SK-N-SH treated with all-trans-retinoic acid at 6 μM for 48 hours (cell line): ENCODE measurements around the gene TARBP1.

Experiments used
- CREB5 ChIP-seq: fragments of 250-450 bp; sonication (Bioruptor Pico); IDR thresholded peaks from 2 replicates; pipeline ENCODE4 v1.5.1; 2020; ENCODE audit warnings: low read depth, mild to moderate bottlenecking, moderate library complexity
- CSDC2 ChIP-seq: fragments of 250-450 bp; sonication (Bioruptor Pico); IDR thresholded peaks from 2 replicates; pipeline ENCODE4 v1.5.0; 2020; ENCODE audit warnings: mild to moderate bottlenecking, moderate library complexity
- GLIS3 ChIP-seq: fragments of 250-450 bp; sonication (Bioruptor Pico); IDR thresholded peaks from 2 replicates; pipeline ENCODE4 v1.5.0; 2020; ENCODE audit warnings: mild to moderate bottlenecking, moderate library complexity
- PATZ1 ChIP-seq: fragments of 250-450 bp; sonication (Bioruptor Pico); IDR thresholded peaks from 2 replicates; pipeline ENCODE4 v1.8.0; 2020; ENCODE audit warnings: mild to moderate bottlenecking, moderate library complexity, borderline replicate concordance
- POU6F1 ChIP-seq: fragments of 250-450 bp; sonication (Bioruptor Pico); IDR thresholded peaks from 2 replicates; pipeline ENCODE4 v1.8.0; 2021; ENCODE audit warnings: low read depth, mild to moderate bottlenecking, moderate library complexity, borderline replicate concordance
- TCF4 ChIP-seq: fragments of 250-450 bp; sonication (Bioruptor Pico); IDR thresholded peaks from 2 replicates; pipeline ENCODE4 v1.8.0; 2021; ENCODE audit warnings: mild to moderate bottlenecking, moderate library complexity, borderline replicate concordance
- TOX ChIP-seq: fragments of 250-450 bp; sonication (Bioruptor Pico); IDR thresholded peaks from 2 replicates; pipeline ENCODE4 v1.8.0; 2021; ENCODE audit warnings: mild to moderate bottlenecking, moderate library complexity, borderline replicate concordance
- ZFP3 ChIP-seq: fragments of 250-450 bp; sonication (Bioruptor Pico); IDR thresholded peaks from 2 replicates; pipeline ENCODE4 v1.5.0; 2020; ENCODE audit warnings: mild to moderate bottlenecking, moderate library complexity
- ZFP30 ChIP-seq: fragments of 450-650 bp; formaldehyde crosslinking; IDR thresholded peaks from 2 replicates; pipeline ENCODE4 v1.5.0; 2022; ENCODE audit warnings: mild to moderate bottlenecking, moderate library complexity
- ZNF565 ChIP-seq: fragments of 450-650 bp; formaldehyde crosslinking; conservative IDR thresholded peaks from 2 replicates; pipeline ENCODE4 v1.5.0; 2020; ENCODE audit warnings: low read depth, mild to moderate bottlenecking, moderate library complexity
- ZNF70 ChIP-seq: fragments of 450-650 bp; formaldehyde crosslinking; IDR thresholded peaks from 2 replicates; pipeline ENCODE4 v1.5.0; 2020; ENCODE audit warnings: mild to moderate bottlenecking, moderate library complexity
- ZNF8 ChIP-seq: fragments of 450-650 bp; formaldehyde crosslinking; IDR thresholded peaks from 2 replicates; pipeline ENCODE4 v1.5.0; 2020; ENCODE audit warnings: mild to moderate bottlenecking, moderate library complexity

- TF ChIP-seq ZNF565, result no peak
- no peak for TF ChIP-seq POU6F1 (CRISPR knock-in tag)
- TF ChIP-seq PATZ1 (CRISPR knock-in tag), result no peak
- no peak for TF ChIP-seq CREB5 (CRISPR knock-in tag)
- TF ChIP-seq ZFP3 (CRISPR knock-in tag), result no peak
- TF ChIP-seq CSDC2, result no peak
- no peak for TF ChIP-seq TCF4 (CRISPR knock-in tag)
- TF ChIP-seq TOX (CRISPR knock-in tag), result no peak
- TF ChIP-seq ZNF8 (CRISPR knock-in tag), result no peak
- TF ChIP-seq GLIS3 (CRISPR knock-in tag), result no peak
- TF ChIP-seq ZFP30 (CRISPR knock-in tag), result no peak
- TF ChIP-seq ZNF70, result no peak
Observed at GRCh38 chr1:234489007-234489697, 10.2 kb upstream of the TARBP1 start.
